Measurements from ENCODE around the gene GNPTAB. TPM values are rescaled to one million over a fixed set of nuclear protein-coding genes. Genes with fewer than 3 reads are reported as not detected.

Gene GNPTAB
- total RNA-seq: 45.2 and 47.6 TPM in 2 replicates

DNA sequence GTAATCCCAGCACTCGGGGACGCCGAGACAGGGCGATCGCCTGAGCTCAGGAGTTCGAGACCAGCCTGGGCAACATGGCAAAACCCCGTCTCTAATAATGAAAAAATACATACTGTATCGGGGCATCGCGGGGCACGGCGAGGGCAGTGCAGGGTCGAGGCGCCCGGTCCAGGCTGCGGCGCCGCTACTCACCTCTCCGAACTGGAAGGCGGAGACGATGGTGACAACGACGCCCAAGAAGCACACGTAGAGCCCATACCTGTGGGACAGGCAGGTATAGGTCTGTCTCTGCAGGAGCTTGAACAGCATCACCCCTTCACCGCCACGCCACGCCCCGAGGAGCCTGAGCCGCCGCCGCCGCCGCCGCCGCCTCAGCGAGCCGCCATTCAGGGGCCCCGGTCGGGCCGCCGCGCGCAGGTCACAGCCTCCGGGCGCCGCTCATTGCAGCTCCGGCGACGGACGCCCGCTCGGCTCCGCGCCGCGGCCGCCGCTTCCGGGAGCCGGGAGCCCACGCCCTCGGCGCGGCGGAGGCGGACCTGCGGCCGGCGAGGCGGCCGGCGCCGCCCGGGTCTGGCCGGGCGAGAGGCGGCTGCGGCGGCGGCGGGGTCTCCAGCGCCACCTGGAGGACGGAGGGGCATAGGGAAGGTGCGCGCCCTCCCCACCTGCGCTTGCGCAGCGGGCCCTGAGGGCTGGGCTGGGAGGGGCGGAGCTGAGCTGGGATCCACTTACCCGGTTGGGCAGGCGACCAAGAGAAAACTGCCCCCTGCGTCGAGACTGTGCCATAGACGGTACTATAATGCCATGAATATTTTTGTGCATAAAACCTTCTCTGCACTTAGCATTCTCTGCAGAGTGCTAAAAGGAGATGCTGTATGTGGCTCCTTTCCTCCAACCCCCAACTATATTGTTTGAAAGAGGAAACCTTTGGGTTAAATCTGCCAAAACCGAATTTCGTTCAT, at the start of gene GNPTAB:
TSS of gene GNPTAB (minus strand) at position 593 of the 959 bp plus-strand sequence. CDS start at position 309, 284 bp downstream.

DNA sequence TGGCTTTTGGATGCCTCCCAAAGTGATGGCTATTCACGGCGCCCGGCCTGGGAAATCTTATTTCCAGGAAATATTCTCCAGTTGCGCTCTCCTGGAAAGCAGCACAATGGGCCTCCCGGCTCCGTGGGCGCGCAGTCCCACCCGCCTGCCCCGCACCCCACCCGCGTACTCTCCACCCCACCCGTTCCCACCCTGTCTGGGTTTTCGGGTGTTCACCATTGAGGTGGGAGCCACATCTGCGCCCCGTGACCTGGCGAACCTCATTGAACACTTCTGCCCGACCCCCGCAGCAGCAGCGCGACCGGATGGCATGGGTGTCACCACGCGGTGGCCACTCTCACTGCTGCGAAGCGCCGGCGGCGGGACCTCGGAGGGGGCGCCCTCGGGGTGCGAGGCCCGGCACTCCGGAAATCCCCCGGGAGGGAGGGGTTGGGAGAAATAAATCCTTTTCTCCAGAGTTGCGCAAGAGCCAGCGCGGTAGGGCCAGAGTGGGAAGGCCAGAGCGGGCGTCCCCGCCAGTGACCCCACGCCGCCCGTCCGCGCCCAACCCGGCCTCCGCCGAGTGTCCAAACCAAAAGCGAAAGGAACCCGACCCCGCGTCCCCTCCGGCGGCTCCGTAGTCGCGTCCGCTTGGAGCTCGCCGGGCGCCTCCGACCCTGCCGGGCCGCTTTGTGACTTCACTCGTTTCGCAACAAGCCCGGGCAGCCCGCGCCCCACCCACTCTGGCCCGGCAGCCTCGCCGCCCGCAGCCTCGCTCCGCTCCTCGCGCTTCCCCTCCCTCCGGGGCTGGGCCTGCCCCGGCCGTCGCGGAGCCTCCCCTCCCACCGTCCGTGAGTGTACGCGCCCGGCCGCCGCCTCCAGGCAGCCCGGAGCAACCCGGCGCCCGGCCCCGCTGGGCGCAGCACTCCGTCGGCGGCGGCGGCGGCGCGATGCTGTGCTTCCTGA, 46.4 kb upstream of the GNPTAB start, which contains the start of gene DRAM1:
TSS of gene DRAM1 (plus strand) at position 720 of the 945 bp plus-strand sequence. CDS start at position 930, 210 bp downstream.

DNA sequence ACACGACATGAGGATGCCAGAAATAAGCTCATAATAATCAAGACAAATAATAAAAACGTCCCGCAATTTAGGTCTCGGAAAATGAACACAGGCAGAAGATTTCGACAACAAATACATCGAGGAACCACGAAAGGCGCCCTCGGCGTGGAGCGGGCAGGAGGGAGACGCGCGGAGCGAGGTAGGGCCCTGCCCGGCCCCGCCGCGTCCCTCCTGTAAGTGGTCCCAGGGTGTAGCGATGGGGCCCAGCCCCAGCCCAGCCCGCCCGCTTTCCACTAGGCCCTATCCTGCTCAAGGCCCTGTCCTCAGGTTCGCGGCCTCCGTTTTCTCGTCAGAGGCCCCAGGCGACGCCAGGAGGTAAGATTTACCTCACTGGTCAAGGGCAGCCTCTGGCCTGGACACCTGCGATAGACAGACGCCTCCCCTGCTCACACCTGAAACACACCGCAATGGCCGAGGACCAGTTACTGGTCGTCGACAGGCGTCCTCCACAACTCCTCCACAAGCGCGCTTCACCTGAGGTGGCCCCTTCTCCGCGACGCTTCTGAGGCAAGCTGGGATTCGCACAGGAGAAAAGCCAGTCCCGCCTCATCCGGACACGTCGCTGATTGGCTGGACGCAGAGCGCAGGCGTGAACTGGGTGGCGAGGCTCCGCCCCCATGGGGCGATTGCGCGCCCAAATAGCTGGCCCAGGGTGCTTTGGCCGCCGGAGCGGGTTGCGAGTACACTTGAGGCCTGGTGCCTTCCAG, 91.7 kb downstream of the GNPTAB start, which contains the start of gene SYCP3:
TSS of gene SYCP3 (minus strand) at position 543 of the 746 bp plus-strand sequence. CDS start 1,527 bp downstream, outside the sequence.

DNA sequence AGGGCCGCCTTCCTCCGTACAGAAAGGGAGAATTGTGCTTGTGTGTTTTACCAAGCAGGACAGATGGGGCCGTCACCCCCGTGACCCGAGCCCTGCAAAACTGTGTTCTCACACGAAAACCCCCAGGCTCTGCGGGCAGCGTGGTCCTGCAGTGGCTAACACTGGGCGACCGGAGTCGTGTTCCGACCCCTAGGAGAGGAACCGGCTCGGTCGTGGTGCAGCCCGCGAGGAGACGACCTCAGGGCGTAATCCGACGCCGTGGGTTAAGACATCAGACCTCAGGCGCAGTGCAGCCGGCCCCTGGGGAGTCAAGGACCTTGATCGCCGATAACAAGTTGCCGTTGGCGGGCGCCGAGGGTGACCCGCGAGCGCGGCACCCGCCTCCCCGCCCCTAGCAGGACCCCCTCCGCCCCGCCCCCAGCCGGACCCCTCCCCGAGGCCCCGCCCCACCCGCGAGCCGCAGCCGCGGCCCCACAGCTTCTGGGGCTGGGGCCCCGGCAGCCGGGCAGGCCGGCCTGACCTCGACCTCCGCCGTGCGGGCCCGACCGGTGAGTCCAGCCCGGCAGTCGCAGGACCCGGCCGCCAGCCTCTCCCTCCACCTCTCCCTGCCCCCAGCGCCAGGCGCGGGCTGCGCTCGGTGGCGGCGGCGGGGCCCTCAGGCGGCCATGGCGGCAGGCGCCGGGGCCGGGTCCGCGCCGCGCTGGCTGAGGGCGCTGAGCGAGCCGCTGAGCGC, 133.4 kb downstream of the GNPTAB start, which contains the start of gene CHPT1:
TSS of gene CHPT1 (plus strand) at position 444 of the 733 bp plus-strand sequence. CDS start at position 666, 222 bp downstream.

Small RNA genes lying within 50 kb of the gene (small RNA-seq; reads per million reads assigned to genes)
- gene RNA5SP368 (not detected), gene RNA5SP369 (not detected), gene RNU6-101P (not detected), gene RNU6-1183P (not detected), gene RNU6-172P (not detected), gene RNY1P16 (not detected)

Other genes with a start within 250 kb of the GNPTAB start
- not detected in 2 replicates for gene MYBPC1, start 236.0 kb downstream of the GNPTAB start, total RNA-seq
- gene CHPT1, start 133.3 kb downstream of the GNPTAB start, total RNA-seq: 29.1 and 31.4 TPM in 2 replicates
- gene SYCP3, start 91.5 kb downstream of the GNPTAB start, total RNA-seq: 0.07 and 0.27 TPM in 2 replicates
- gene DRAM1, start 46.6 kb upstream of the GNPTAB start, total RNA-seq: 44.7 and 57.1 TPM in 2 replicates
- 46.1 and 46.8 TPM in 2 replicates for gene WASHC3, start 231.0 kb upstream of the GNPTAB start, total RNA-seq

Data from thoracic aorta endothelial cell (primary cell).